HG02798 (cell line): ENCODE data around the gene TMEM30A.

Experiments
- ATAC-seq: cut with Tn5 transposase; IDR thresholded peaks from one replicate; pipeline ENCODE4 v1.9.1; 2021; ENCODE audit warnings: mild to moderate bottlenecking; ENCODE audit not compliant: unreplicated experiment, poor library complexity

TMEM30A gene

GRCh38 chr6:75292555-75292954 is 8.0 kb upstream of the TMEM30A start:
- ATAC-seq, result no peak

- ATAC-seq, result no peak
Measured at GRCh38 chr6:75291744-75292143, 7.2 kb upstream of the TMEM30A start.

GRCh38 chr6:75291331-75291730 is 6.7 kb upstream of the TMEM30A start:
- no peak for ATAC-seq

- ATAC-seq, result no peak
Measured at GRCh38 chr6:75290136-75290945, 5.7 kb upstream of the TMEM30A start.

GRCh38 chr6:75288023-75288422 is 3.4 kb upstream of the TMEM30A start:
- no peak for ATAC-seq

GRCh38 chr6:75287424-75287823 is 2.8 kb upstream of the TMEM30A start:
- no peak for ATAC-seq

- no peak for ATAC-seq
Measured at GRCh38 chr6:75286955-75287354, 2.4 kb upstream of the TMEM30A start.

- ATAC-seq, result peak; percentile 1
Measured at GRCh38 chr6:75285283-75285639, 669 bp upstream of the TMEM30A start.

GRCh38 chr6:75283907-75284631 is 523 bp downstream of the TMEM30A start:
- ATAC-seq, result no peak

- ATAC-seq, result no peak
Measured at GRCh38 chr6:75282706-75283105, 1.9 kb downstream of the TMEM30A start.

- ATAC-seq, result no peak
Measured at GRCh38 chr6:75281653-75282052, 2.9 kb downstream of the TMEM30A start.

- ATAC-seq, result no peak
Measured at GRCh38 chr6:75280131-75280855, 4.3 kb downstream of the TMEM30A start.

GRCh38 chr6:75279418-75279817 is 5.2 kb downstream of the TMEM30A start:
- no peak for ATAC-seq

GRCh38 chr6:75278474-75279077 is 6.0 kb downstream of the TMEM30A start:
- ATAC-seq, result no peak

GRCh38 chr6:75275067-75275466 is 9.5 kb downstream of the TMEM30A start:
- ATAC-seq, result no peak

- no peak for ATAC-seq
Measured at GRCh38 chr6:75273009-75273408, 11.6 kb downstream of the TMEM30A start.

GRCh38 chr6:75272145-75272840 is 12.3 kb downstream of the TMEM30A start:
- no peak for ATAC-seq

GRCh38 chr6:75268988-75269354 is 15.6 kb downstream of the TMEM30A start:
- no peak for ATAC-seq

- no peak for ATAC-seq
Measured at GRCh38 chr6:75268121-75268987, 16.2 kb downstream of the TMEM30A start.
